K562 (cell line): ENCODE data around the gene ECE2. TPM values are rescaled to one million over a fixed set of nuclear protein-coding genes. Genes with fewer than 3 reads are reported as not detected.

Experiments used
- CHCHD3 ChIP-seq: fragments of 250-450 bp; sonication (Bioruptor Pico); IDR thresholded peaks from 2 replicates; pipeline ENCODE4 v2.1.2; 2022; ENCODE audit warnings: mild to moderate bottlenecking
- HCFC1 ChIP-seq: IDR thresholded peaks from 2 replicates; pipeline ENCODE4 v1.6.1; 2012; ENCODE audit warnings: low read depth, low read length, improper control_type of control experiment
- KDM1A ChIP-seq, 2 experiments: fragments of 450-650 bp; IDR thresholded peaks; 2 replicates each; pipeline ENCODE4 v1.6.1; 2016; ENCODE audit warnings: mild to moderate bottlenecking in 2 of 2
- TGIF2 ChIP-seq: sonication (generic); formaldehyde crosslinking; IDR thresholded peaks from 2 replicates; pipeline ENCODE4 v1.8.1; 2022; ENCODE audit warnings: mild to moderate bottlenecking, missing genetic modification reagents, moderate library complexity
- USF2 ChIP-seq: sonication (generic); formaldehyde crosslinking; IDR thresholded peaks from 2 replicates; pipeline ENCODE4 v1.5.0; 2020; ENCODE audit warnings: missing genetic modification reagents
- XRCC4 ChIP-seq: IDR thresholded peaks from one replicate; pipeline ENCODE4 v1.6.1; 2011; ENCODE audit not compliant: insufficient read depth, insufficient read length; ENCODE audit errors: extremely low read depth
- XRCC5 ChIP-seq: fragments of 200-400 bp; formaldehyde crosslinking; IDR thresholded peaks from 2 replicates; pipeline ENCODE4 v1.6.1; 2017; ENCODE audit warnings: low read depth, mild to moderate bottlenecking, low read length
- ZFP91 ChIP-seq: sonication (generic); formaldehyde crosslinking; IDR thresholded peaks from 2 replicates; pipeline ENCODE4 v1.8.0; 2022; ENCODE audit warnings: mild to moderate bottlenecking, missing genetic modification reagents
- ZNF143 ChIP-seq: sonication (generic); formaldehyde crosslinking; IDR thresholded peaks from 2 replicates; pipeline ENCODE4 v1.9.0; 2022; ENCODE audit warnings: mild to moderate bottlenecking, missing genetic modification reagents
- ZNF23 ChIP-seq: fragments of 250-450 bp; sonication (Bioruptor Pico); IDR thresholded peaks from 2 replicates; pipeline ENCODE4 v1.4.0; 2020; ENCODE audit warnings: mild to moderate bottlenecking
- polyA plus RNA-seq, 8 experiments: library from polyadenylated mRNA; depleted of rRNA in 4 of 8; stranded (reverse) in 5 of 8; unstranded in 3 of 8; fragments of >200 nt; fragmentation: Nextera tagmentation in 2 of 8; fragmentation: Illumina TruSeq in 1 of 8; extraction: Ambion mirVana in 2 of 8; extraction: Trizol in 1 of 8; gene quantifications; 2 replicates each; pipeline versions ENCODE4 v1.2.1 to v1.2.3, GENCODE V29; 2011 to 2014; ENCODE audit warnings: inconsistent platforms in 1 of 8, missing spikeins in 1 of 8
- total RNA-seq, 7 experiments: library from RNA; depleted of rRNA in 6 of 7; stranded (reverse); fragments of >200 nt in 6 of 7; fragmentation: Illumina TruSeq in 2 of 7; extraction: Trizol in 2 of 7; gene quantifications; 2 replicates each; pipeline versions ENCODE4 v1.2.1 to v1.2.3, GENCODE V29; 2011 to 2021; ENCODE audit warnings: low replicate concordance in 1 of 7
- TF ChIP-seq, protein P1 (sequence below): sonication (generic); IDR thresholded peaks from 2 replicates; pipeline ENCODE4 v1.6.1; 2016
- TF ChIP-seq, protein P2 (sequence below): fragments of 450-650 bp; IDR thresholded peaks from 2 replicates; pipeline ENCODE4 v1.6.1; 2016; ENCODE audit warnings: antibody characterized with exemption
- TF ChIP-seq, protein P3 (sequence below): sonication (generic); formaldehyde crosslinking; IDR thresholded peaks from 2 replicates; pipeline ENCODE4 v1.8.0; 2022; ENCODE audit warnings: missing genetic modification reagents, mild to moderate bottlenecking, moderate library complexity, borderline replicate concordance

The ECE2 gene
- total and polyA plus RNA-seq, 9 of the 15 experiments (the other 6 are each of a cell fraction or from before 2014, with no cell fraction given) = not detected

- TF ChIP-seq ZFP91 (CRISPR knock-in tag) (peak; percentile 53; the same call in 1 of the 2 replicates), HCFC1 (peak; percentile 71), KDM1A (IDR thresholded peaks at IDR 0.05) (0 out of 4 replicates have a peak, but pooled peaks of 1 of the 2 experiments have one; percentile 19), USF2 (CRISPR knock-in tag) (no peak), TGIF2 (CRISPR knock-in tag) (0 out of 2 replicates have a peak, but pooled peaks have one; percentile 21), CHCHD3 (no peak), XRCC4 (no peak), ZNF143 (CRISPR knock-in tag) (peak; percentile 69), ZNF23 (CRISPR knock-in tag) (no peak), XRCC5 (peak; percentile 56; the same call in 1 of the 2 replicates)
- TF ChIP-seq, protein P1, sequence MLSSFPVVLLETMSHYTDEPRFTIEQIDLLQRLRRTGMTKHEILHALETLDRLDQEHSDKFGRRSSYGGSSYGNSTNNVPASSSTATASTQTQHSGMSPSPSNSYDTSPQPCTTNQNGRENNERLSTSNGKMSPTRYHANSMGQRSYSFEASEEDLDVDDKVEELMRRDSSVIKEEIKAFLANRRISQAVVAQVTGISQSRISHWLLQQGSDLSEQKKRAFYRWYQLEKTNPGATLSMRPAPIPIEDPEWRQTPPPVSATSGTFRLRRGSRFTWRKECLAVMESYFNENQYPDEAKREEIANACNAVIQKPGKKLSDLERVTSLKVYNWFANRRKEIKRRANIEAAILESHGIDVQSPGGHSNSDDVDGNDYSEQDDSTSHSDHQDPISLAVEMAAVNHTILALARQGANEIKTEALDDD = no peak
- TF ChIP-seq, protein P2, sequence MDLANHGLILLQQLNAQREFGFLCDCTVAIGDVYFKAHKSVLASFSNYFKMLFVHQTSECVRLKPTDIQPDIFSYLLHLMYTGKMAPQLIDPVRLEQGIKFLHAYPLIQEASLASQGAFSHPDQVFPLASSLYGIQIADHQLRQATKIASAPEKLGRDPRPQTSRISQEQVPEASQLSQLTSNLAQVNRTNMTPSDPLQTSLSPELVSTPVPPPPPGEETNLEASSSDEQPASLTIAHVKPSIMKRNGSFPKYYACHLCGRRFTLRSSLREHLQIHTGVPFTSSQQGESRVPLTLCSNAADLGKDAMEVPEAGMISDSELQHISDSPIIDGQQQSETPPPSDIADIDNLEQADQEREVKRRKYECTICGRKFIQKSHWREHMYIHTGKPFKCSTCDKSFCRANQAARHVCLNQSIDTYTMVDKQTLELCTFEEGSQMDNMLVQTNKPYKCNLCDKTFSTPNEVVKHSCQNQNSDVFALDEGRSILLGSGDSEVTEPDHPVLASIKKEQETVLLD = no peak
- TF ChIP-seq, protein P3, sequence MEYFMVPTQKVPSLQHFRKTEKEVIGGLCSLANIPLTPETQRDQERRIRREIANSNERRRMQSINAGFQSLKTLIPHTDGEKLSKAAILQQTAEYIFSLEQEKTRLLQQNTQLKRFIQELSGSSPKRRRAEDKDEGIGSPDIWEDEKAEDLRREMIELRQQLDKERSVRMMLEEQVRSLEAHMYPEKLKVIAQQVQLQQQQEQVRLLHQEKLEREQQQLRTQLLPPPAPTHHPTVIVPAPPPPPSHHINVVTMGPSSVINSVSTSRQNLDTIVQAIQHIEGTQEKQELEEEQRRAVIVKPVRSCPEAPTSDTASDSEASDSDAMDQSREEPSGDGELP = peak; percentile 86
These were observed 61.0 kb downstream of the ECE2 start (continued) for GRCh38 chr3:184336547-184337398.
